Central memory CD4-positive, alpha-beta T cell (primary cell): ENCODE data around the gene DPP6.

Experiments
- DNase-seq: peaks from one replicate; pipeline ENCODE4 v3.0.0; 2022

Gene DPP6

DNA sequence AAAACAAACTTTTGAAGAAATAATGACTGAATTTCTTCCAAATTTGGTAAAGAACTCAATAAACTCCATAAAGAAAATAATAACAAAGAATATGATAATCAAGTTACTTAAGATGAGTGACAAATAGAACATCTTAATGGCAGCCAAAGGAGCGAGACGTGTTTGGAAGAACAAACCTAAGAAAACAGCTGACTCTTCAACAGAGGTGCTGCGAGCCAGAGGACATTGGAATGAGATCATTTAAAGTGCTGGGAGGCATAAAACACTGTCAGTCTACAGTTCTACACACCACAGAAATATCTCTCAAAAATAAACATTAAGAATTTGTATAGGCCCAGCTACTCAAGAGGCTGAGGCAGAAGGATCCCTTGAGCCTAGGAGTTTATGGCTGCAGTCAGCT is 507.3 kb downstream of the DPP6 start:
- no peak for DNase-seq

GRCh38 chr7:154564676-154565075 is 512.5 kb downstream of the DPP6 start:
- no peak for DNase-seq

DNA sequence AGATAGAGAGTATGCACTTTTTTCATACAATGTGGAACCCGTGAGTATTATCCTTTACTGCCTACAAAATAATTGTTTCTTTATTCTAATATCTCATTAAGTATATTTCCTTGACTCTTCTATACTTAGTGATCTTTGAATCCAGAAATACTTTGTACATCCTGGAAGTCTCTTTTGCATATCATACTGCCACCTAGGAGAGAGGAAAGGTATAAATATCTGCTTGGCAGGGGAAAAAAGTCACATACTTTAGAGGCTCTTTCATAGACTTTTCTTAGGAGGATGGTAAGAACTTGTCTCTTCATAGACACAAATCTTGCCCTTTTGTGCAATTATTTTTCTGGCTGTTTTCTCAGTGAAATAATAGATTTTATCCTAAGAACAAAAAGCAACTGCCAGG is 514.7 kb downstream of the DPP6 start:
- no peak for DNase-seq

DNA sequence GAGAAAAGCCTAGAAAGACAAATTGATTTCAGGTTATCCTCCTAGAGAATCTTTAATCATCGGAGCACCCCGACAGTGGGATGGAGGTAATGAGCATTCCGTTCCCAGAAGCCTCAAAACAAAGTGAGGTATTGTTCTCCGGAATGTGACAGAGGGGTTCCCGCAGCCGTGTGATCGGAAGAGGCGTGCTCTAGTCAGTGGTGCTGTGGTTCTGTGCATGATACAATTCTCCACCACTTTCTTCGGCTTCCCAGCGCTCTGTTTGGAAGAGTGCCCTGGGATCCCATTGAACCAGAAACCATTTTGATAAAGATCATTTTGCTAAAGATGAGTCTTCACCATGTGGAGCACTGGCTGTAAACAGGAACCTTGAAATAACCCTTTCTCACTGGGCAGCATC is 516.1 kb downstream of the DPP6 start:
- DNase-seq: no peak

DNA sequence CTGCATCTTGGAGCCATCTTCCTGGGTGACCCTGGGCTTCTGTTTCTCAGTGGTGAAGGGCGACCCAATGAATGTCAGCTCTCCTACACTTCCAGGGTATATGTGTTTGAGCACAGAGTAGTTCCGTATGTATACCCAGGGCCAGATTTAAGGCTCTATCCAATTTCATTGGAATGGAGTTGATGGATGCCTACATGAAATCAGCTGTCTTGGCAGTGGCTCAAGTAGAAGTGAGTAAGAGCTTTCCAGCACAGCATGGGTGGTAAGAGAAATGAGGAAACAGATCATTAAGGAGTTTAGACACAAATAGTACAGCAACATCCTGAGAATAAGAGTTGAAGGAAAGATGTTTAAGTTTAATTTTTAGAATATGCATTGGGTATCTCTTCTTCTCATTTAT is 517.7 kb downstream of the DPP6 start:
- DNase-seq: no peak

GRCh38 chr7:154571772-154572171 is 519.6 kb downstream of the DPP6 start:
- DNase-seq: no peak

GRCh38 chr7:154574235-154574634 is 522.0 kb downstream of the DPP6 start:
- DNase-seq: no peak

GRCh38 chr7:154575497-154575896 is 523.3 kb downstream of the DPP6 start:
- no peak for DNase-seq

DNA sequence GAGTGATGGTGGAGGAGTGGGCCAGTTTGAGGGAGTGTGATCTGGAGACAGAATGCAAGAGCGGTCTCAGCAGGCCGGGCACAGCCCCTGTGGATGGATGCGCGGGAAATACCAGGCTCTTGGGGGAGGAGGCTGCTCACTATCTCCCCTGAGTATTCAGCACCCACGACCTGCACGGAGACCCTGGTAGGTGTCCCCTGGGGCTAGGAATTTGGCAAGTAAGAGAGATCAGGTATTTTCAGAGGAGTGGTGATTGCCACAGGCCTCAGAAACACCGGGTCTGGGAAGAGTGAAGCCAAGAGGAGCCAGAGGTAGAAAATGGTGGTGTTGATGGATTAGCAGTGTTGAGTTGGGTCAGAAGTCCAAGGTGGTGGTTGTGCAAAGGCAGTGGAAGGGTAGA is 524.4 kb downstream of the DPP6 start:
- no peak for DNase-seq

- DNase-seq: no peak
Observed at GRCh38 chr7:154577141-154577873, 525.1 kb downstream of the DPP6 start.

- no peak for DNase-seq
Observed at GRCh38 chr7:154578336-154578735, 526.1 kb downstream of the DPP6 start.

GRCh38 chr7:154579711-154580110 is 527.5 kb downstream of the DPP6 start:
- DNase-seq: no peak

- DNase-seq: no peak
Observed at GRCh38 chr7:154581251-154581890, 529.2 kb downstream of the DPP6 start.

DNA sequence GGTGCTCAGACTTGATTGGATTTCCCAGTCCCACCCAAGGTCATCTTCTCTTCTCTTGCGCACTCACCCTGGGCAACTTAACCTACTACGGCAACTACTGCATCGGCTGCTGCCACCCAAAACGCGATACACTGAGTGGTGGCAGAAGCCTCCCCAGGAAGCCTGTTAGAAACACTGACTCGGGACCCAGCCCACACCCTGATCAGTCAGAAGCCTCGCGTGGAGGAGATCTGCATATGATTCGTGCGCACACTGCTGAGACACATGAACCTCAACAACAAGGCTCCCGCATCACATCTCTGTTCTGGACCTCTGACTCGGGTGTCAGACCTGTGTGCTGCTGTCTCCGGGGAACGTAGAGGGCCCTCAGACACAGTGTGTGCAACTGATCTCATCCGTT is 531.3 kb downstream of the DPP6 start:
- no peak for DNase-seq

- no peak for DNase-seq
Observed at GRCh38 chr7:154584352-154585252, 532.4 kb downstream of the DPP6 start.

DNA sequence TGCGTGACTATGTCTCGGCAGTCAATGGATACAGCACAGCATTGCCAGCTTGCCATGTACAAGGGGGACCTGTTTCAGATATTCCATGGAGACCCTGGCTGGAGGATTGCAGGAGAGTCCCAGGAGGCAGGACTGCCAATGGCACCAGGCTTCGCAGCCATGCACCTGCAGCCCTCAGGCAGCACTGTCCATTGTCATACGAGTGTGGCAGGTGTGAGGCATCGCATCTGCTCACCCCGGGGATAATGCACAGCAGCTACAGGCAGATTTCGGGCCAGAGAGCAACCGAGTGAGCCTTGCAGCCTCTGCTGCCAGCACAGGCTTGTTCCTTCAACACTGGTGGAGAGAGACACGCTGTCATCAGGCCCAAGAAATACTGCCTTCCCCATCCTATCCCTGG is 535.6 kb downstream of the DPP6 start:
- DNase-seq: no peak

GRCh38 chr7:154591544-154591943 is 539.3 kb downstream of the DPP6 start:
- DNase-seq: no peak

GRCh38 chr7:154592388-154592787 is 540.2 kb downstream of the DPP6 start:
- no peak for DNase-seq

- DNase-seq: no peak
Observed at GRCh38 chr7:154598396-154598795, 546.2 kb downstream of the DPP6 start.

DNA sequence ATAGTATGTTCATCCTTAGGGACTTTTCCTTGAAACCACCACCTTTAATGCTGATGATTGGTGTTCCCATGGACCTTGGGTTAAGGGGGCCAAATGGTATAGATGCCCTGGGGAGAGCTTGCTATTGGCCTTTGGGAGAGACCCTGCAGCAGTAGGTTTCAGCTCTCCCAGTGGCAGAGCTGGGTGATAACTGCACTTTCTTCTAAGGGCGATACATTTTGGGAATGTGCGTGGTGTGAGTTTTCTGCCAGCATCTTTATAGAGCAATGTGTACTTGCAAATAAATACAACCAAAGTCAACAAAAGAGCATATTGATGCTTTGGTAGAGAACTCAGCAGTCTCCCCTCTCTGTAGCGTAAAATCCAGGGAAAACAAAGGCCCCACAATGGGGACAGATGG is 546.7 kb downstream of the DPP6 start:
- no peak for DNase-seq

GRCh38 chr7:154610903-154611302 is 558.7 kb downstream of the DPP6 start:
- DNase-seq: no peak

- no peak for DNase-seq
Observed at GRCh38 chr7:154613811-154614210, 561.6 kb downstream of the DPP6 start.

DNA sequence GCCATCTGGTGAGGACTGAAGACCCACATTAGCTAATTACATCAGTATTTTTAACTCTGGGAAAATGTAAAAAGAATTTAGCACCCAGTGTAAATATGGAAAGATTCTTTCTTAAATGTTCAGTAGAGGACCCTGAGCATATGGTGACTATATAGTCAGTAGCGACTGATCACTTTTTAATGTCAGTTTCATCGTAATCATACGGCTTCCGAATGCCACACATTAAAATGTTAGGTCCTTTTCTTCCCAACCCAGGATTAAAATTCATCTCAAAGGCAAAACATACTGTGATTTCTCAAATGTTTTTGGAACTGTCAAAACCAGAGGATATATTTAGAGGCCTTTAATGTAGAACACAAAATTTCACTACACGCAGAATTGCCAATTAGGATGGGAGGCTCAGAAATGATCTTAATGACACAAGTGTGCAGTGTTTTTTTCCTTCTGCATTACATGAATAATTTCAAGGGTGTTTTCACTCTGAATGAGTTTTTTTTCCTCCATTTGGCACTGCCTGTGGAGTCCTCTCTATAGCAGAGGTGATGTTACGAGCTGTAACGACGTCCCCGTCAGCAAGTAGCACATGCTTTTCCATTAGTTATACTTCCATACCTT is 568.0 kb downstream of the DPP6 start:
- no peak for DNase-seq
